Neural cell (in vitro differentiated cells): Measurements from ENCODE around the gene PDCD5. TPM values are rescaled to one million over a fixed set of nuclear protein-coding genes. Genes with fewer than 3 reads are reported as not detected.

ENCODE experiments used
- H2AFZ ChIP-seq: fragments of 200-600, 300-800 bp; sonication (generic), shearing (Covaris generic); 2 replicates; pipeline ENCODE4 v1.6.0; 2014; ENCODE audit warnings: low read depth, mild to moderate bottlenecking, antibody characterized with exemption, low read length, moderate library complexity
- H3F3A ChIP-seq: fragments of 200-600 bp; shearing (Covaris generic); 2 replicates; pipeline ENCODE4 v1.6.1; 2016; ENCODE audit warnings: mild to moderate bottlenecking, moderate library complexity, mixed read lengths, antibody characterized with exemption, low read length; ENCODE audit not compliant: insufficient read depth, poor library complexity, severe bottlenecking
- H3K27ac ChIP-seq: fragments of 200-600, 300-800 bp; sonication (generic), shearing (Covaris generic); 2 replicates; pipeline ENCODE4 v1.5.1; 2014; ENCODE audit warnings: mild to moderate bottlenecking, low read length, moderate library complexity
- H3K27me3 ChIP-seq: fragments of 300-800, 200-600 bp; sonication (generic), shearing (Covaris generic); 2 replicates; pipeline ENCODE4 v1.6.0; 2014; ENCODE audit warnings: mild to moderate bottlenecking, low read depth, low read length, moderate library complexity; ENCODE audit not compliant: insufficient read depth
- H3K36me3 ChIP-seq: fragments of 300-800, 200-600 bp; sonication (generic), shearing (Covaris generic); 2 replicates; pipeline ENCODE4 v1.5.1; 2014; ENCODE audit warnings: mild to moderate bottlenecking, antibody characterized with exemption, low read length, moderate library complexity; ENCODE audit not compliant: insufficient read depth
- H3K4me2 ChIP-seq: fragments of 300-800, 200-600 bp; sonication (generic), shearing (Covaris generic); 2 replicates; pipeline ENCODE4 v1.6.0; 2014; ENCODE audit warnings: mild to moderate bottlenecking, low read length
- H3K4me3 ChIP-seq: fragments of 300-800, 200-600 bp; sonication (generic), shearing (Covaris generic); 2 replicates; pipeline ENCODE4 v1.5.1; 2014; ENCODE audit warnings: mild to moderate bottlenecking, low read length, moderate library complexity
- H3K79me2 ChIP-seq: fragments of 200-600 bp; shearing (Covaris generic); replicated peaks from 2 replicates; pipeline ENCODE4 v1.6.0; 2014; ENCODE audit warnings: mild to moderate bottlenecking, low read length, moderate library complexity; ENCODE audit not compliant: insufficient read depth
- H3K9ac ChIP-seq: fragments of 300-800, 200-600 bp; sonication (generic), shearing (Covaris generic); 2 replicates; pipeline ENCODE4 v1.6.1; 2016; ENCODE audit warnings: mild to moderate bottlenecking, low read length, mixed read lengths
- H3K9me2 ChIP-seq: fragments of 200-600 bp; shearing (Covaris generic); 2 replicates; pipeline ENCODE4 v1.6.1; 2016; ENCODE audit warnings: mild to moderate bottlenecking, low read length, mixed read lengths; ENCODE audit not compliant: insufficient read depth
- H3K9me3 ChIP-seq: fragments of 200-600, 300-800 bp; sonication (generic), shearing (Covaris generic); 2 replicates; pipeline ENCODE4 v1.6.1; 2016; ENCODE audit warnings: mild to moderate bottlenecking, mixed run types, low read length, moderate library complexity, mixed read lengths
- H4K20me1 ChIP-seq: fragments of 200-600 bp; shearing (Covaris generic); 2 replicates; pipeline ENCODE4 v1.6.1; 2016; ENCODE audit warnings: mild to moderate bottlenecking, mixed run types; ENCODE audit not compliant: insufficient read depth
- EP300 ChIP-seq: fragments of 450-650 bp; conservative IDR thresholded peaks from 2 replicates; pipeline ENCODE4 v1.6.1; 2014; ENCODE audit warnings: antibody characterized with exemption, mild to moderate bottlenecking, moderate library complexity; ENCODE audit not compliant: poor library complexity, severe bottlenecking
- EZH2 ChIP-seq: fragments of 200-600, 300-800 bp; shearing (Covaris generic), sonication (generic); IDR thresholded peaks from 2 replicates; pipeline ENCODE4 v1.6.1; 2014; ENCODE audit warnings: antibody characterized with exemption, low read length, borderline replicate concordance, mild to moderate bottlenecking; ENCODE audit not compliant: insufficient read depth, poor library complexity, severe bottlenecking
- MXI1 ChIP-seq: fragments of 450-650 bp; conservative IDR thresholded peaks from 2 replicates; pipeline ENCODE4 v1.6.1; 2014; ENCODE audit warnings: antibody characterized with exemption, mild to moderate bottlenecking; ENCODE audit not compliant: poor library complexity, severe bottlenecking
- POLR2AphosphoS5 ChIP-seq: IDR thresholded peaks from 2 replicates; pipeline ENCODE4 v1.6.1; 2012
- RAD21 ChIP-seq: fragments of 450-650 bp; conservative IDR thresholded peaks from 2 replicates; pipeline ENCODE4 v1.6.1; 2014; ENCODE audit warnings: antibody characterized with exemption, mild to moderate bottlenecking, moderate library complexity
- SMC3 ChIP-seq: fragments of 450-650 bp; conservative IDR thresholded peaks from 2 replicates; pipeline ENCODE4 v1.6.1; 2014; ENCODE audit warnings: antibody characterized with exemption, mild to moderate bottlenecking, moderate library complexity; ENCODE audit not compliant: poor library complexity
- TAF1 ChIP-seq: IDR thresholded peaks from 2 replicates; pipeline ENCODE4 v1.6.1; 2012; ENCODE audit warnings: low read depth
- polyA plus RNA-seq: library from polyadenylated mRNA; depleted of rRNA; stranded (reverse); fragments of >200 nt; gene quantifications from 2 replicates; pipeline ENCODE4 v1.2.3, GENCODE V29; 2014
- TF ChIP-seq, protein P1 (sequence below): IDR thresholded peaks from 2 replicates; pipeline ENCODE4 v1.6.1; 2012; ENCODE audit warnings: borderline replicate concordance
- TF ChIP-seq, protein P2 (sequence below): fragments of 450-650 bp; IDR thresholded peaks from 2 replicates; pipeline ENCODE4 v1.5.1; 2014; ENCODE audit warnings: antibody characterized with exemption, mild to moderate bottlenecking, moderate library complexity; ENCODE audit not compliant: poor library complexity, severe bottlenecking

The PDCD5 gene
- polyA plus RNA-seq, 1 donor from 2014 or later, result 189 TPM

DNA sequence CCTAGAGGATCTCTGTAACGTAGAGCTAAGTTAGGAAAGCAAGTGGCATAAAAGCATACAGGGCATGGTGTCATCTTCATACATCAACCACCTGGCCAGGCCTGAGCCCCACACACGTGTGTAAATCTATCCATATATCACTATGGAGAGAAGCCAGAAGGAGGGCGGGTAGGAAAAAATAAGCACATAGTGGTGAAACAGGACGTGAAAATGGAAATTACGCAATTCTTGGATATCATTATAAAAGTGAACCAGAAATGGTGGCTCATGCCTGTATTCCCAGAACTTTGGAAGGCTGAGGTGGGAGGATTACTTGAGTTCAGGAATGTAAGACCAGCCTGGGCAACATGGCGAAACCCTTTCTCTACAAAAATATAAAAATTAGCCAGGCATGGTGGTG lies 43.4 kb downstream of the PDCD5 start:
- H3K4me2 ChIP-seq, result no peak overlapping the region
- H4K20me1 ChIP-seq, result no peaks in the 10 kb centered on the region
- no peaks in the 10 kb centered on the region for H3K79me2 ChIP-seq
- H3K36me3 ChIP-seq, result no peaks in the 10 kb centered on the region
- H3K9ac ChIP-seq, result no peak overlapping the region
- H3F3A ChIP-seq, result no peaks in the 10 kb centered on the region
- H2AFZ ChIP-seq, result no peak overlapping the region
- no peak overlapping the region for H3K4me3 ChIP-seq
- no peaks in the 10 kb centered on the region for H3K27me3 ChIP-seq
- TF ChIP-seq MXI1 (no peak), EP300 (no peak), POLR2AphosphoS5 (no peak), EZH2 (no peak), SMC3 (no peak), TAF1 (no peak), RAD21 (no peak)
- TF ChIP-seq, protein P1, sequence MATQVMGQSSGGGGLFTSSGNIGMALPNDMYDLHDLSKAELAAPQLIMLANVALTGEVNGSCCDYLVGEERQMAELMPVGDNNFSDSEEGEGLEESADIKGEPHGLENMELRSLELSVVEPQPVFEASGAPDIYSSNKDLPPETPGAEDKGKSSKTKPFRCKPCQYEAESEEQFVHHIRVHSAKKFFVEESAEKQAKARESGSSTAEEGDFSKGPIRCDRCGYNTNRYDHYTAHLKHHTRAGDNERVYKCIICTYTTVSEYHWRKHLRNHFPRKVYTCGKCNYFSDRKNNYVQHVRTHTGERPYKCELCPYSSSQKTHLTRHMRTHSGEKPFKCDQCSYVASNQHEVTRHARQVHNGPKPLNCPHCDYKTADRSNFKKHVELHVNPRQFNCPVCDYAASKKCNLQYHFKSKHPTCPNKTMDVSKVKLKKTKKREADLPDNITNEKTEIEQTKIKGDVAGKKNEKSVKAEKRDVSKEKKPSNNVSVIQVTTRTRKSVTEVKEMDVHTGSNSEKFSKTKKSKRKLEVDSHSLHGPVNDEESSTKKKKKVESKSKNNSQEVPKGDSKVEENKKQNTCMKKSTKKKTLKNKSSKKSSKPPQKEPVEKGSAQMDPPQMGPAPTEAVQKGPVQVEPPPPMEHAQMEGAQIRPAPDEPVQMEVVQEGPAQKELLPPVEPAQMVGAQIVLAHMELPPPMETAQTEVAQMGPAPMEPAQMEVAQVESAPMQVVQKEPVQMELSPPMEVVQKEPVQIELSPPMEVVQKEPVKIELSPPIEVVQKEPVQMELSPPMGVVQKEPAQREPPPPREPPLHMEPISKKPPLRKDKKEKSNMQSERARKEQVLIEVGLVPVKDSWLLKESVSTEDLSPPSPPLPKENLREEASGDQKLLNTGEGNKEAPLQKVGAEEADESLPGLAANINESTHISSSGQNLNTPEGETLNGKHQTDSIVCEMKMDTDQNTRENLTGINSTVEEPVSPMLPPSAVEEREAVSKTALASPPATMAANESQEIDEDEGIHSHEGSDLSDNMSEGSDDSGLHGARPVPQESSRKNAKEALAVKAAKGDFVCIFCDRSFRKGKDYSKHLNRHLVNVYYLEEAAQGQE, result no peak
- TF ChIP-seq, protein P2, sequence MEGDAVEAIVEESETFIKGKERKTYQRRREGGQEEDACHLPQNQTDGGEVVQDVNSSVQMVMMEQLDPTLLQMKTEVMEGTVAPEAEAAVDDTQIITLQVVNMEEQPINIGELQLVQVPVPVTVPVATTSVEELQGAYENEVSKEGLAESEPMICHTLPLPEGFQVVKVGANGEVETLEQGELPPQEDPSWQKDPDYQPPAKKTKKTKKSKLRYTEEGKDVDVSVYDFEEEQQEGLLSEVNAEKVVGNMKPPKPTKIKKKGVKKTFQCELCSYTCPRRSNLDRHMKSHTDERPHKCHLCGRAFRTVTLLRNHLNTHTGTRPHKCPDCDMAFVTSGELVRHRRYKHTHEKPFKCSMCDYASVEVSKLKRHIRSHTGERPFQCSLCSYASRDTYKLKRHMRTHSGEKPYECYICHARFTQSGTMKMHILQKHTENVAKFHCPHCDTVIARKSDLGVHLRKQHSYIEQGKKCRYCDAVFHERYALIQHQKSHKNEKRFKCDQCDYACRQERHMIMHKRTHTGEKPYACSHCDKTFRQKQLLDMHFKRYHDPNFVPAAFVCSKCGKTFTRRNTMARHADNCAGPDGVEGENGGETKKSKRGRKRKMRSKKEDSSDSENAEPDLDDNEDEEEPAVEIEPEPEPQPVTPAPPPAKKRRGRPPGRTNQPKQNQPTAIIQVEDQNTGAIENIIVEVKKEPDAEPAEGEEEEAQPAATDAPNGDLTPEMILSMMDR, result no peak
- H3K9me2 ChIP-seq, result no peaks in the 10 kb centered on the region
- H3K27ac ChIP-seq, result no peak overlapping the region
- H3K9me3 ChIP-seq, result no peaks in the 10 kb centered on the region

DNA sequence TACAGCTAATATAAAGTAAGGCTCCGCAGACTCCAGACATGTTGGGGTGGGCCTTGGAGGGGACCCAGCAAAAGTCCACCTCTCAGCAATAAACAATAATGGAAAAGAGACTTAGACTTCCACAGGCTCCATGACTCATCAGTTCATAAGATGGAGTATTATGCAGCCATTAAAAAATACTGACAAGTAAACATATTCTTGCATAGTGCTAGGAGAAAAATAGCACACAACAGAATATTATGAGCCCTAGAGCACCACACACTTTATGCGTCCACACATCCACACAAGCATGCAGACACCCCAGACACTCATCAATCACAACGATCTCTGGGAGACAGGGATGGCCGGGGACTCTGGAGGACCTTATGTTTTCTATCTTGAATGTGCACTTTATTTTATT lies 46.0 kb downstream of the PDCD5 start:
- TF ChIP-seq RAD21 (no peak), EZH2 (no peak), MXI1 (no peak), POLR2AphosphoS5 (no peak), TAF1 (no peak)
- TF ChIP-seq, protein P2, result no peak
- Histone ChIP-seq H3K27me3 (no peaks in the 10 kb centered on the region), H3K36me3 (peaks cover 6% of the 10 kb centered on the region), H3K9me2 (no peaks in the 10 kb centered on the region), H3K9ac (no peak overlapping the region), H3F3A (no peaks in the 10 kb centered on the region), H3K9me3 (no peaks in the 10 kb centered on the region), H3K4me2 (no peak overlapping the region), H3K4me3 (no peak overlapping the region), H3K79me2 (no peaks in the 10 kb centered on the region), H4K20me1 (no peaks in the 10 kb centered on the region), H2AFZ (no peak overlapping the region), H3K27ac (no peak overlapping the region)
